HG03354 (cell line): Measurements from ENCODE around the gene DNAJA3.

Experiments
- ATAC-seq: cut with Tn5 transposase; IDR thresholded peaks from one replicate; pipeline ENCODE4 v1.9.1; 2021; ENCODE audit warnings: mild to moderate bottlenecking; ENCODE audit not compliant: unreplicated experiment, poor library complexity, severe bottlenecking

The DNAJA3 gene

GRCh38 chr16:4426722-4427372 lies 1.2 kb downstream of the DNAJA3 start:
- no peak for ATAC-seq

DNA sequence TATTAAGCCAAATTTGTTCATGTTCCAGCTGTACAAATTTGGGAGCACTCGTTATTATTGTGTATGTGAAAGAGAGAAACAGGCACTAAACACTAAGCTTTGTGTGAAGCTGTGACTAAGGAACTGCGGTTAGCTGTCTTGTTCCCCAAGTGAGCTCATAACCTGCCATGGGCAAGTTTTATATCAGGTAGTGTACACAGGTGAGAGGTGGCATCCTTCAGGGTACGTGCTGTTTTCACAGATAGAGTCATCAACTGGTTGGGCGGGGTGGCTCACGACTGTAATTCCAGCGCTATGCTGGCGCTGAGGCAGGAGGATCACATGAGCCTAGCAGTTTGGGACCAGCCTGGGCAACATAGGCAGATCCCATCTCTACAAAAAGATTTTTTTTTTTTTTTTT lies 2.8 kb downstream of the DNAJA3 start:
- no peak for ATAC-seq

DNA sequence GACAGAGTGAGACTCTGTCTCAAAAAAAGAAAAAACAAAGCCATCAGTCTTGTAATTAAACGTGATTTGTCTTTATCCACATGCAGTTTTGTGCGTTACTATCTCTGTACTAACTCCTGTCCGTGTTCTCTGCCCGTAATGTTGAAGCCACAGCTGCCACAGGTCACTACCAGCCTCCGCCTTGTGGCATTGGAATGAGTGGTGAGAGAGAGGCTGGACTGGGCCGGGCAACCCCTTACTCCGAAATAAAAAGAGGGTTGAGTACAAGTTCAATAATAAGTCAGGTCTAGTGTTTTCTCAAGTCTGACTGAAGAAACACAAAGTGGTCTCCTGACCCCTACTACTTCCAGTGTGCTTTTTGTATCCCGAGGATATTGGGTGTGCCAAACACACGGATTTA lies 5.4 kb downstream of the DNAJA3 start:
- no peak for ATAC-seq

GRCh38 chr16:4433228-4433627 lies 7.6 kb downstream of the DNAJA3 start:
- no peak for ATAC-seq

- no peak for ATAC-seq
Measured at GRCh38 chr16:4433914-4434787, 8.5 kb downstream of the DNAJA3 start.

- no peak for ATAC-seq
Measured at GRCh38 chr16:4435337-4436067, 9.8 kb downstream of the DNAJA3 start.

GRCh38 chr16:4437366-4437765 lies 11.7 kb downstream of the DNAJA3 start:
- ATAC-seq, result no peak

DNA sequence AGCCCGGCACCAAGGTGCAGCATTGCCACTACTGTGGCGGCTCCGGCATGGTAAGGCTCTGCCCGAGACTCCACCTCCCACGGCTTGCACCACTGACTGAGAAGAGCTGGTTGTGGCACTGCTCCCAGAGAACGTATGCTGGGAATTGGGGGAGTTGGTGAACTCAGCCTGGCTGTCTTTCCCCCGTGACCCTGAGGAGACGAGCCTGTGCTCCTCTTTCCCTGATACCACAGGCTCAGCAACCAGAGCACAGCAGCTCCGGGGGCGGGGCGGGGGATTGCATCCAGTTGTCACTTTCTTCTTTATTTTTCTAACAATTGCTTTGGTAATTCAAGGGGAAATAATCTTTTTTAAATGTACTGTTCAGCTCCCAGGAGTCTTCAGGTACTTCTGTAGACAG lies 16.7 kb downstream of the DNAJA3 start:
- no peak for ATAC-seq

- ATAC-seq, result no peak
Measured at GRCh38 chr16:4443271-4443670, 17.6 kb downstream of the DNAJA3 start.

DNA sequence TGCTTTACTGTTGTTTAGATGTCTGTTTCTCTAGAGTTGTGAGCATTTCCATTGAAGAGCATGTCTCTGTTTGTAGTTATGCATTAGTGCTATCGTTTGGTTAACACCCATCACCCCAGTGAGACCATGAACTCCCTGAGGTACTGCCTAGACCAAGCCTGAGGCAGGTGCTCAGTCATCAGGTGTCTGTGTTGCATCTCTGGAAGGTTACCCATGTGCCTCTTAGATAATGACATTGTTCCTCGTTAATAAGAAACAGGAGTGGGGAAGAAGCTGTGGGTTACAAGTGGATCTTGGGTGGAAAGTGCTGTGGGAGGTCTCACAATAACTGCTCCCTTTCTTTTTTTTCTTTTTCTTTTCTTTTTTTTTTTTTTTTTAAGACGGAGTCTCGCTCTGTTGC lies 18.3 kb downstream of the DNAJA3 start:
- ATAC-seq, result no peak

- no peak for ATAC-seq
Measured at GRCh38 chr16:4450430-4450829, 24.8 kb downstream of the DNAJA3 start.

DNA sequence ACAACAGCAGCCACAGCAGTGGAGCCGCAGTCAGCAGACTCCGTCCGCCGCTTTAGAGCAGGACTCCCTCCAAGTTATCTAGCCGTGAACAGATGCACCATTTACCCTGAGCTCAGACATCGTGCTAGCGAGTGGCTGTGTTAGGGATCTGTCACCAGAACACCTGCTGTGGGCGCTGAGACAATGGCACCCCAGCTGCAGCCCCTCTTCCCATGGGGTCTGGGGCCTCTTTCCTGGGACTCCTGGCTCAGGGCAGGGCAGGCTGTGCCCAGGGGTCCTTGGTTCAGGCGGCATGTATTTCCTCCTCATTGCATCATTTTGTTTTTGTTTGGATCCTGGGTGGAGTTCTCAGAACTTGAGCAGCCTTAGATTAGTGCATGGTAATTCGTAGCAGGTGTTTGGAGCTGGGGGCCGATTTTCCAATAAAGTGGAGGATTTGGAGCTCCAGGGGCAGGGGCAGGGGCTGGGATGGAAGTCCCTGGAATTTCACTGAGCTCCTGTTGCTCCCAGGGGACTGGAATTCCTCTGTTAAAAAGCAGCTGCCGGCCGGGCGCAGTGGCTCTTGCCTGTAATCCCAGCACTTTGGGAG lies 25.4 kb downstream of the DNAJA3 start:
- no peak for ATAC-seq

DNA sequence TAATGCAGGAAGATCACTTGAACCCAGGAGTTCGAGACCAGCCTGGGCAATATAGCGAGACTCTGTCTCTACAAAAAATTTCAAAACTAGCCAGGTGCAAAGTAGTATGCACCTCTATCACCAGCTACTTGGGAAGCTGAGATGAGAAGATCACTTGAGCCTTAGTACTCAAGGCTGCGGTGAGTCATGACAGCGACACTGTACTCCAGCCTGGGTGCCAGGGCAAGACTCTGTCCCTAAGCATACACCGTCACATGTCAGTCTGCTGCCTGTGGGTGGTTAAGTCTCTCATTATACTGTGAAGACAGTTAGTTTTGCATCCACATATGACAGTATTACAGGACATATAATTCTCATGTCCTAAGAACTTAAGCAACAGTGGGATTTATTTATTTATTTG lies 27.0 kb downstream of the DNAJA3 start:
- no peak for ATAC-seq

GRCh38 chr16:4454623-4455022 lies 29.0 kb downstream of the DNAJA3 start:
- ATAC-seq, result no peak

DNA sequence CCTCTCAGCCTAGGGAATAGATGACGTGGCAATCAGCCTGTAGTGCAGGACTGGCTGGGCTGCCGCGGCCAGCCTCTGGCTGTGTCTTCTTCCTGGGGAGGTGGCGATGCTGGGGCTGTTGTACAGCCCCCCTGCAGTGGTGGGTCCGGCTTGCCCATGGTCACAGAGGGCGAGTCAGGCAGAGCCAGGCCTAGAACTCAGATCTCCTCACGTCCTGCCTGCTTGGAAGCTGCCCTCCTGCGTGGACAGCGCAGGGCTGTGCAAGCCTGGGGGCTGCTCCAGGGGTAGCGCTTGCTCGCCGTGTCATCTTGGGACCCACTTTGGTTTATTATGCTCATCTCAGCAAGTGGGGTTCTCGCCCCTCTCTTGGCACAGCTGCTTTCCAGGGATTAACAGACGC lies 29.4 kb downstream of the DNAJA3 start:
- ATAC-seq, result no peak

- no peak for ATAC-seq
Measured at GRCh38 chr16:4455951-4456350, 30.3 kb downstream of the DNAJA3 start.

- no peak for ATAC-seq
Measured at GRCh38 chr16:4460936-4461249, 35.2 kb downstream of the DNAJA3 start.

GRCh38 chr16:4461250-4462085 lies 35.8 kb downstream of the DNAJA3 start:
- ATAC-seq, result no peak

- ATAC-seq, result no peak
Measured at GRCh38 chr16:4463522-4464163, 38.0 kb downstream of the DNAJA3 start.
